RWPE2 (cell line): ENCODE results near the gene CFAP73.

Experiments
- ATAC-seq: fragments of 200-7000 bp; cut with Tn5 transposase; 3 replicates; pipeline ENCODE4 v1.9.1; 2021; ENCODE audit warnings: low read depth
- DNase-seq: peaks from one replicate; pipeline ENCODE4 v3.0.0-alpha.2; 2020; ENCODE audit warnings: low spot score
- H3K27ac ChIP-seq: fragments of 450-650 bp; 2 replicates; pipeline ENCODE4 v1.5.1; 2017; ENCODE audit warnings: mild to moderate bottlenecking; ENCODE audit not compliant: poor library complexity, severe bottlenecking
- H3K27me3 ChIP-seq: fragments of 250-450 bp; sonication (Bioruptor Pico); 2 replicates; pipeline ENCODE4 v1.5.1; 2021; ENCODE audit warnings: mild to moderate bottlenecking, moderate library complexity; ENCODE audit not compliant: insufficient read depth, poor library complexity, severe bottlenecking
- H3K36me3 ChIP-seq: fragments of 250-450 bp; sonication (Bioruptor Pico); 2 replicates; pipeline ENCODE4 v1.5.1; 2020; ENCODE audit warnings: low read depth, mild to moderate bottlenecking, moderate library complexity
- H3K4me1 ChIP-seq: fragments of 250-450 bp; sonication (Bioruptor Pico); 2 replicates; pipeline ENCODE4 v1.5.1; 2021; ENCODE audit warnings: mild to moderate bottlenecking, moderate library complexity; ENCODE audit not compliant: insufficient read depth, poor library complexity, severe bottlenecking
- H3K4me3 ChIP-seq: fragments of 250-450 bp; sonication (Bioruptor Pico); 2 replicates; pipeline ENCODE4 v1.5.1; 2021; ENCODE audit warnings: mild to moderate bottlenecking, moderate library complexity; ENCODE audit not compliant: severe bottlenecking
- H3K9me3 ChIP-seq: fragments of 250-450 bp; sonication (Bioruptor Pico); 2 replicates; pipeline ENCODE4 v1.5.1; 2021; ENCODE audit warnings: mild to moderate bottlenecking, moderate library complexity; ENCODE audit not compliant: severe bottlenecking
- CTCF ChIP-seq: fragments of 450-650 bp; IDR thresholded peaks from one replicate; pipeline ENCODE4 v1.5.1; 2017; ENCODE audit warnings: mild to moderate bottlenecking, moderate library complexity; ENCODE audit not compliant: poor library complexity, severe bottlenecking

The CFAP73 gene

GRCh38 chr12:113152835-113153814, 3.6 kb downstream of the CFAP73 start:
- H3K9me3 ChIP-seq: no peaks in the 10 kb centered on the region
- H3K4me3 ChIP-seq: peak overlapping the region; percentile 30
- H3K27ac ChIP-seq: no peak overlapping the region
- TF ChIP-seq CTCF: peak; percentile 72
- H3K27me3 ChIP-seq: peaks cover 10% of the 10 kb centered on the region
- peaks cover 1% of the 10 kb centered on the region; the same call in 1 of the 2 replicates for H3K36me3 ChIP-seq
- DNase-seq (no peak), ATAC-seq (peak; percentile 86)
- H3K4me1 ChIP-seq: no peaks in the 10 kb centered on the region

- Histone ChIP-seq H3K9me3 (no peaks in the 10 kb centered on the region), H3K4me3 (no peak overlapping the region), H3K4me1 (no peaks in the 10 kb centered on the region), H3K27me3 (peaks cover 10% of the 10 kb centered on the region), H3K36me3 (peaks cover 14% of the 10 kb centered on the region), H3K27ac (no peak overlapping the region)
- DNase-seq: no peak
- no peak for TF ChIP-seq CTCF
- ATAC-seq: no peak
Observed at GRCh38 chr12:113154351-113154973, 4.9 kb downstream of the CFAP73 start.

- ATAC-seq (no peak), DNase-seq (no peak)
- no peak overlapping the region for H3K27ac ChIP-seq
- H3K9me3 ChIP-seq: no peaks in the 10 kb centered on the region
- H3K27me3 ChIP-seq: peaks cover 10% of the 10 kb centered on the region
- no peaks in the 10 kb centered on the region for H3K4me1 ChIP-seq
- TF ChIP-seq CTCF: no peak
- H3K4me3 ChIP-seq: no peak overlapping the region
- peaks cover 19% of the 10 kb centered on the region for H3K36me3 ChIP-seq
Observed at GRCh38 chr12:113155060-113155459, 5.5 kb downstream of the CFAP73 start.

GRCh38 chr12:113155646-113156045, 6.1 kb downstream of the CFAP73 start:
- TF ChIP-seq CTCF: no peak
- no peak overlapping the region for H3K27ac ChIP-seq
- no peaks in the 10 kb centered on the region for H3K9me3 ChIP-seq
- H3K27me3 ChIP-seq: peaks cover 10% of the 10 kb centered on the region
- H3K36me3 ChIP-seq: peaks cover 25% of the 10 kb centered on the region
- no peak overlapping the region for H3K4me3 ChIP-seq
- ATAC-seq: no peak
- H3K4me1 ChIP-seq: no peaks in the 10 kb centered on the region
- DNase-seq: no peak
